Hematopoietic multipotent progenitor cell treated with erythropoietin and hydrocortisone succinate and interleukin-3 and kit ligand, for 6 days (in vitro differentiated cells): ENCODE data around the gene F2R.
"Not testable (repeated sequence)": the region's sequence is repeated elsewhere in the genome, so short reads cannot be mapped to it uniquely, and the experiment has no call there.

ENCODE experiments used
- DNase-seq: peaks from one replicate; pipeline ENCODE4 v3.0.0-alpha.2; 2015

Gene F2R

GRCh38 chr5:76720988-76721569 lies 5.2 kb downstream of the F2R start:
- peak; percentile 40 for DNase-seq

GRCh38 chr5:76723266-76723665 lies 7.3 kb downstream of the F2R start:
- no peak for DNase-seq

GRCh38 chr5:76723906-76724305 lies 8.0 kb downstream of the F2R start:
- no peak for DNase-seq

- no peak for DNase-seq
Observed at GRCh38 chr5:76724871-76725270, 8.9 kb downstream of the F2R start.

- no peak for DNase-seq
Observed at GRCh38 chr5:76728965-76729364, 13.0 kb downstream of the F2R start.

GRCh38 chr5:76729373-76730290 lies 13.7 kb downstream of the F2R start:
- no peak for DNase-seq

- no peak for DNase-seq
Observed at GRCh38 chr5:76732405-76733048, 16.6 kb downstream of the F2R start.

GRCh38 chr5:76733049-76733417 lies 17.1 kb downstream of the F2R start:
- no peak for DNase-seq

- peak; percentile 30 for DNase-seq
Observed at GRCh38 chr5:76735762-76736545, 20.0 kb downstream of the F2R start.

GRCh38 chr5:76736679-76737556 lies 21.0 kb downstream of the F2R start:
- peak; percentile 17 for DNase-seq

GRCh38 chr5:76737846-76738245 lies 21.9 kb downstream of the F2R start:
- DNase-seq: no peak

GRCh38 chr5:76741506-76741905 lies 25.6 kb downstream of the F2R start:
- not testable (repeated sequence) for DNase-seq

- peak; percentile 33 for DNase-seq
Observed at GRCh38 chr5:76742583-76742982, 26.7 kb downstream of the F2R start.

- DNase-seq: no peak
Observed at GRCh38 chr5:76744632-76745031, 28.7 kb downstream of the F2R start.

- DNase-seq: no peak
Observed at GRCh38 chr5:76745670-76746069, 29.7 kb downstream of the F2R start.

- peak; percentile 21 for DNase-seq
Observed at GRCh38 chr5:76746677-76747076, 30.8 kb downstream of the F2R start.

- DNase-seq: peak; percentile 10
Observed at GRCh38 chr5:76747706-76748105, 31.8 kb downstream of the F2R start.

GRCh38 chr5:76751291-76751690 lies 35.4 kb downstream of the F2R start:
- no peak for DNase-seq

GRCh38 chr5:76754668-76755078 lies 38.7 kb downstream of the F2R start:
- DNase-seq: no peak

- DNase-seq: no peak
Observed at GRCh38 chr5:76755779-76756637, 40.1 kb downstream of the F2R start.

GRCh38 chr5:76757049-76757448 lies 41.1 kb downstream of the F2R start:
- no peak for DNase-seq
